NCI-H2171 (cell line): ENCODE results near the gene PAQR3.

ENCODE experiments used
- DNase-seq: peaks from one replicate; lab custom pipeline; 2025; lab: John Stamatoyannopoulos, UW

Gene PAQR3, protein sequence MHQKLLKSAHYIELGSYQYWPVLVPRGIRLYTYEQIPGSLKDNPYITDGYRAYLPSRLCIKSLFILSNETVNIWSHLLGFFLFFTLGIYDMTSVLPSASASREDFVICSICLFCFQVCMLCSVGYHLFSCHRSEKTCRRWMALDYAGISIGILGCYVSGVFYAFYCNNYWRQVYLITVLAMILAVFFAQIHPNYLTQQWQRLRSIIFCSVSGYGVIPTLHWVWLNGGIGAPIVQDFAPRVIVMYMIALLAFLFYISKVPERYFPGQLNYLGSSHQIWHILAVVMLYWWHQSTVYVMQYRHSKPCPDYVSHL

DNA sequence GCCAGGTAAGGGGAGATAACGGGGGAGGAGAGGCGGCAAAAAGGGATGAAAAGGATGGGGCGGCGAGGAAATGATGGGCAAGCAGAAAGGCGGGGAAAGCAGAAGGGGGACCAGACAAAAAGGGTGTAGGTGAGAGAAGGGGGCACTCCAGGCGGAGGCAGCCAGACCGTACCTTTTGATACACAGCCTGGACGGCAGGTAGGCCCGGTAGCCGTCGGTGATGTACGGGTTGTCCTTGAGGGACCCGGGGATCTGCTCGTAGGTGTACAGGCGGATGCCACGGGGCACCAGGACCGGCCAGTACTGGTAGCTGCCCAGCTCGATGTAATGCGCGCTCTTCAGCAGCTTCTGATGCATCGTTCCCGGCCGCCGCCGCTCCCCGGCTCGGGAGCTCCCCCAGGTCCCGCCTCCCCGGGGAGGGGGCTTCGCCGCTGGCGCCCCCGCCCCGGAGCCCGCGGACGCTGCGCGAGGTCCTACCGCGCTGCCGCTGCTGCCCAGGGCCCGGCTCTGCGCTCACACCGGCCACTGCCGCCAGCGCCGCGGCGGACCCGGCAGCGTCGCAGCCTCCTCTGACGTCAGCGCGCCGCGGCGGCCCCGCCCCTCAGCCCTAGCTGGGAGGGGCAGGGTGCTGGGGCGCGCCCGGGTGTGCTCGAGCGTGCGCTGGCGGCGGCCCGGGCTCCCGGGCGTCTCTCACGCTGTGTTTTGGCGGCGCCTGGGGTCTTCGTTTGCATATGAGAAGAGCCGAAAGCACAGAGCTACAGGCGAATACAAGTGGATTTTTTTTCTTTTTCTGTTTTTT lies at the start of gene PAQR3:
PAQR3 (minus strand) TSS at position 571 of the 799 bp plus-strand sequence; CDS start at position 357, 214 bp downstream.
- DNase-seq = peak; percentile 66

DNA sequence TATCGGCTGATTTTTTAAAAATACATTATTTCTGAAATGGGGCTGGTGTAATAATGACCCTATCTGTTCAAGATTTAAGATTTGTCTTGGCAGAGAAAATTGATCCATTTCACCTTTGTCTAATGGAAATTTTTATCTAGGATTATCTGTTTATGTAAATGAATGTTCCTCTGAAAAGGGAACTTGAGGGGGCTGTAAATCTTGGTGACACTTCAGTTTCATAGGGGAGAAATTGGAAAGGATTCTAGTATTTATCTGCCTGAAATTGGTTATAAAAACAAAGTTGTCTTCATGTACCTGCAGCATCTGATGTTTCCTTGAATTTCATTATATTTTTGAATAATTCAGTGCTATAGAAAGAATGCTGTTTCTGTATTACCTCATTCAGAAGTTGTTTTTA lies 48.4 kb upstream of the PAQR3 start:
- DNase-seq = no peak

DNA sequence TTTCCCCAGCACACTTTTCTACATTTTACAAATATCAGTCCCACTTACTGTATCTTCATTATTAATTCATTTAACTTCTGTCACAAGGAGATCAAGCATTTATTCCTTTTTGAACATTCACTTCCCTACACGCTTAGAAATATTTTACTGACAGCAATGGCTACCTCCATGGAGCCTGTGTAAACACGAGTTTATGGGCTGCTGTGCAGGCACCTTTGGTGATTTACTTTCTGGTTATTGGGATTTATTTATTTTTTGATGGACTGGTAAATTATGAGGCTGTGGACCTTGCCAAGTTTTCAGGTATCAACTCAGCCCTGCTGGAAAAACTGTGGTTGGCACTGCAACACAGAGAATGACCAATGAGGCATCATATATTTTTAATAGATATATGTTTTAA lies 45.4 kb upstream of the PAQR3 start:
- DNase-seq = no peak

DNA sequence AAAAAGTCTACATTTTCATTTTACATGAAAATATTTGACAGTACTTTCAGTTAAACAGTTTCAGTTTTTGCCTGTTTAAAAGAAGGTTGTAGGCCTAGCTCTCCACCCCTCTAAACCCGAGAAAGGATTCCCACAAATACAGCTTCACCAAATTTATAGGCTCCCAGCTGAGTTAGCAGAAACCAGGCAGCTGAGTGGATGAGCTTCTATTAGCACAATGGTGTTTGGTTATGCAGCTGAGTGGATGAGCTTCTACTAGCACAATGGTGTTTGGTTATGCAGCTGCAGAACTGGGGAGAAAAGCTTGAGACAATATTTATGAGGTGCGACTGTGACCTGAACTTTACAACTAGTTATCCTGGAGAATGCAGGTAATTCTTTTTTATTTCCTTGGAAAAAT lies 36.6 kb upstream of the PAQR3 start:
- no peak for DNase-seq

DNA sequence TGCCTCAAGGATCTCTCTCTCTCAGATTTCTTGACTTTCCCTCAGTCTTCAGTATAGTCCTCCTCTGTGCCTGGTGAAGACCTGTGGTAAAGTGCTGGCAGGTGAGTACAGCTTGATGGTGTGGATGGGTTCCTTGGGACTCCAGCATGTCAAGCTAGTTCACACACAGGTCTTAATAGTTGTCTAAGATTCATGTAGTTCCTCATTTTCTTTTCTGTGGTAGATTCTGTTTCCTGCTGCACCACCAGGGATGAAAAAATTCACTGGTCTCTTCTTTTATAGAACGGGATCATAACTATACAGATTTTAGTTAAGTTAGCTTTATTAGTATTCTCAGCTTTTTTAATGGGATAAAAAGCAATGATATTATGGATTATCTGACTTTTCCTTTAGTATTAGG lies 32.5 kb upstream of the PAQR3 start:
- no peak for DNase-seq

DNA sequence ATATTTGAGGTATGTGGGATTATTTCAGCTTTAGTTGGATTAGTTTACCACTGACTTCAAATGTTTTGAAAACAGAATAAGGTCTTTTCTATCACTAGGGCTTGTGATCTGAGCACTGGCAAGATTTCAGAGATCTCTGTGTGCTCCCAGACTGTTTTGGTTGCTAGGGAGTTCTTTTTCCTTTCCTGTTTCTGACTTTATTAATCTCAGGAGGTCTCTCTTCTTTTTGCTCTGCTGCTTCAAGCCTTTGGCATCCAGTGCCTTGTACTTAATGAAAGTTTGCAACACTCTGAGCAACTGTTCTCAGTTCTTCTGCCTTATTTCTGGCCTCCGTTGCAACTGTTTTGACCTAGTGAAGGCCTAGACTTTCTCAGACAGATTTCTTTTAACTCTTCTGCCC lies 32.1 kb upstream of the PAQR3 start:
- no peak for DNase-seq

DNA sequence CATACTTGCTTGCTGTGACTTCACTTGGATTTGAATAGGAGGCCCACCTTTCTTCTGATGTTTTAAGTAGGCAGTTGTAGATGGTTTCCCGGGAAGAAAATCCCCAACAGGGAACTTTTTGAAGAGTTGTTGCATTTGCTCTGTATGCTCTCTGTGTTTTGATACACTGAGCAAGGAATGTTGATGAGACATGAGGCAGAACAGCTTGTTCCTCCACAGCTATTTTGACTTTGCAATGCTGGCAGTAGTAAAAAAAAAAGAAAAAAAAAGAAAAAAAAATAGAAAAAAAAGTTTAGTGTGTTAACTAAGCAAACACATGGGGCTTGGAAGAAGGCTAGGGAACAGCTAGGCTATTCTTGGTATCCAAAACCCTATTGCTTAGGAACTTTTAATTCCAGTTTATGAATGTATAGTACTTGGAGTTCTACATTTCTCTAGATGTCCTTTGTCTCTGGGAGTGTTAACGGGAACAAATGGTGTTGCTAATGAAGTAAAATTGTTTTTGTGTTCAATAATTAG lies 23.4 kb upstream of the PAQR3 start:
- DNase-seq = no peak

DNA sequence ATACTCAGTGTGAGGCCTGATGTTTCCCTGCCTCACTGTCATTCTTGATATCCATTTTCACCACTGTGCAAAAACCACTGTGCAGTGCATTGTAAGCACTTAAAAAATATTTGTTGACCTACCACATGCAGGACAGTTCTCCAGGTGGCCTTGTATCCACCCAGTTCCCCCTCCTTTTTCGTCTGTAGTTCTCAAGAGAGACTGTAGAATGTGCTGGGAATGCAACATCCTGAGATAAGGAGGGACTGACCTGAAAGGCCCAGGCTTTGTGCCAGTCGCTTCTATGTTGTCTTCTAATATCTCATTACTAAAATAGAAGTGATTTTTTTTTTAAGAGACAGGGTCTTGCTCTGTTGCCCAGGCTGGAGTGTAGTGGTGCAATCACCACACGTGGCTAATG lies 21.7 kb upstream of the PAQR3 start:
- DNase-seq = no peak

DNA sequence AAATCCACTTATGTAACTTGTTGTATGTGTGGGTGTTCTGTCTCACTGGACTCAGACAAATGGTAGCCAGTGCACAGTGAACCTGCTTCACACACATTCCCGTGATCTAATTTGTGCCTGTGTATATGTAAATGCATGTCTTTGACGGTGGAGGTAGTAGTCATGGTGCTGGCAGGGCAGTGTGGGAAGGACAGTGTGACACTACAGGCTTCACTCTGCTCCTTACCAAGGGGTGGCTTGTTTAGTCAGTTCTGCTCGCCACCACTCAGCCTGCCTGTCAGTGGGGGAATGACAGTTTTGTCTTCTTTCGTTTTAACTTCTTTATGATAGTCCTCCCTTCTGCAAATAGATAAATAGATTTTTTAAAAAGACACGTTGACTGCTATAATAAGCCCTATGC lies 17.7 kb upstream of the PAQR3 start:
- no peak for DNase-seq

DNA sequence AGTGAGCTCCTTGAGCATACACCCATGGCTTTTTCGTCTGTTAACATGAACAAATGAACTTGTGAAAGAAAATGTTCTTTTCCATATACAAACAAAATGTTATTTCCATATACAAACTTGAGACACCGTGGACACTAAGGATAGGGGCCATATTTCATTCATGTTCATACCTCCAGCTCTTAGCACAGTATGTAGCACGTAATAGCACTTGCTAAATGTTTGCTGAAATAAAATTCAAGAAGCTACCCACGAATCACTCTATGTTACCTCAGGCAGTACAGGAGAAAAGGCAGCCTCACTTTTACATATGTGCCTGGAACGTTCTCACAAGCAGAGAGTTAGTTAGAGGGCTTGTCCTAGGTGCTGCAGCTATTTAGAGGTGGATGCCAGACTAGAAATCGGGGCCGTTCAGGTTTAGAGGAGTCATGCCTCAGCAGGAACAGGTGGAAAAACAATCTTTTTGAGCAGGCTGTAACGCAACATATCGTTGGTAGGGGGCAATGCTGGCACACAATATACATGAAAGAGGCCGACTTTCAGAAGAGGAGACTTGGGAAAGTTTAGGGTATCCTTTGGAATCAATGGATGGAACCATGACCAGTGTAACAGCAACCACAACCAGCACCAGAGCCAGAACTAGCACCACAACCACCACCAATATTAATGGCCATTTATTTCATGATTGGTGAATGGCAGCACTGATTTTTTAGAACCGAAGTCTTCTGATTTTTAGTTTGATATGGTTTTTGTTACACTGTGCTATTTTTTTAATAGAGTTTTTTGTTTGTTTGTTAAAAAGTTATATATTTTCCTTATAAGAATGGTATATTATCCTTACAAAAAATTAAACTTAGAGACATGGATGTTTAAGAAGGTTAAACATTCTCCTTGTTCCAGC lies 14.8 kb upstream of the PAQR3 start:
- DNase-seq = peak; percentile 49

DNA sequence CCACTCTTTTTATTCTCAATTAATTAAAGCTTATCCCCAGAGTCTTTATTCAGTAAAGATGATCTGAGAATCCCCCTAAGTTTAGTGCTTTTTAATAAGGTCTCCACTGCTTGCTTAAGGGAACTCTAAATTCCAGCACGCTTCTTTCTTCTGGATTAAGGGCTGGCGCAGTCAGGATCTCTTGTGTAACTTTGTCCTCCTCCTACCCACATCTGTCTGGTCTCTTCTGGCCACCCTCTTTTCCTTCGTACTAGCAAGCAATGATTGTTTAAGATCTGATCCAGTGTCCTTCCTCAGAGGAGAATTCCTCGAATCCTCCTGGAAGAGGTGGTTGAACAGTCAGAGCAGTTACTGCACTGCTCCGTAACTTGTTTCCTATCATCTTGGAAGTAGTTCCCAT lies 14.0 kb upstream of the PAQR3 start:
- DNase-seq = no peak

DNA sequence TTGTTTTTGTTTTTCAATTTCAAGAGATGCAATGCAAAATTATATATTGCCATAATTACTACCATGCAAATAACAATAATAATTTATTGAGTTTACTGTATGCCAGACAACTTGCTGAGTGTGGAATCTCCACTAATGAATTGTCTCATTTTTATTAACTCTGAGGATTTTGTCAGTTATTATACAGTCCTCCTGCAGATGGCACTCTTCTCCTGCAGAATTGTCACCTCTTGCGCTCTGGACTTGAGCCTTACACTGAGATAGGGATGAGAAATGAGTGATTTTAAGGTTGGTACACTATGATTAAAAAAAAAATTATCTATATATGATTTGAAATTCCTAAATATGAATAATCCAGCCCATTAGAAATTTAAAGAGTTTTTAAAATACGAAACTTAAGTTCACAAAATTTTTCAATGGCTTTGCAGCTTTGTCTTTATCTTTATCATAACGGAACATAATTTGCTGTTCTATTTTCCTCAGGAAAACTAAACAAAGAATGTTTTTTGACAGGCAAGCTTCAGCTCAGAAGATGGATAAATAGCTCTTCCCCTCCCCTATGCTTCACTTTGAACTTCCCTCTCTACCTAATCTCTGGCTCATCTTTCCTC lies 12.7 kb upstream of the PAQR3 start:
- DNase-seq = no peak

DNA sequence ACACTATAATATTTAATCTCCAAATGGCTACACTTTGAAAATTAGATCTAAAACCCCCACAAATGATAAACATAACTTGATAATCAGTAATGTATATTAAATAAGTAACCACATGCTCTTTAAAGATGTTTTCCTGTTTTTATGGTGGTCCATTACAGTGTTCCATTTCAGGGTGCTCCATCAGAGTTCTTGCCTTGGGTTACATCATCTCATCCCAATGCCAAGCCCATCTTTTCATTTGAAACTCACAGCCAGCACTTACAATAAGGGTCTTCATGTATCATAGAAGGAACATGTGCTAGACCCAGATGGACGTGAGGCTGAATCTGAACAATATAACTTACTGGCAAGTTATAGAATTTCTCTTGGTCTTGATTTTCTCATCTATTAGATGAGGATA lies 10.5 kb upstream of the PAQR3 start:
- no peak for DNase-seq

DNA sequence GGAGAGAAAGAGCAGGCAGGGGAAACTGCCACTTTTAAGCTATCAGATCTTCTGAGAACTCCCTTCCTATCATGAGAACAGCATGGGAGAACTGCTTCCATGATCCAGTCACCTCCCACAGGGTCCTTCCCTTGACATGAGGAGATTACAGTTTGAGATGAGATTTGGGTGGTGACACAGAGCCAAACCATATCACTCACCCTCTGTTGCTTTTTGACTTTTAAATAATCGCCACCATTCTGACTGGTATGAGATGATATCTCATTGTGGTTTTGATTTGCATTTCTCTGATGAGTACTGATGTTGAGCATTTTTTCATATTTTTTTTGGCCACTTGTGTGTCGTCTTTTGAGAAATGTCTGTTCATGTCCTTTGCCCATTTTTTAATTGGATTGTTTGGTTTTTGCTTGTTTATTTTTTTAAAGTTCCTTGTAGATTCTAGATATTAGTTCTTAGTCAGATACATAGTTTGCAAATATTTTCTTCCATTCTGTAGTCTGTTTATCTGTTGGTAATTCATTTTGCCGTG lies 6.5 kb upstream of the PAQR3 start:
- DNase-seq = no peak

DNA sequence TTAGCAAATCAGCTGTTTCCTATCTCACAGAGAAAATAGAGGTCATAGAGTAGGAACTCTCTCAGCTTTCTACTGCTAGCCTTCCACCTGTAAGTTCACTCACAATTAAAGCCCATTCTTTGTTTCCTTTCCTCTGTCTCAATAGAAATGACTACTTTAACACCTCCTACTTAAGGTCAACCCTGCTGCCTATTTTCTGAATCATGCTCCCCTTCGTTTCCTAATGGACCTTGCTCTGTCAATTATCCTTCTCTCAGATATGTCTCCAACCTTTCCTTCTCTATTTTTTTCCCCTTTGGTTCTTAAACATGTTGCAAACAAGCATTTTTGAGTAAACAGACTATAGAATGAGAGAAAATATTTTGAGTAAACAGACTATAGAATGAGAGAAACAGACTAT lies 5.1 kb upstream of the PAQR3 start:
- no peak for DNase-seq

DNA sequence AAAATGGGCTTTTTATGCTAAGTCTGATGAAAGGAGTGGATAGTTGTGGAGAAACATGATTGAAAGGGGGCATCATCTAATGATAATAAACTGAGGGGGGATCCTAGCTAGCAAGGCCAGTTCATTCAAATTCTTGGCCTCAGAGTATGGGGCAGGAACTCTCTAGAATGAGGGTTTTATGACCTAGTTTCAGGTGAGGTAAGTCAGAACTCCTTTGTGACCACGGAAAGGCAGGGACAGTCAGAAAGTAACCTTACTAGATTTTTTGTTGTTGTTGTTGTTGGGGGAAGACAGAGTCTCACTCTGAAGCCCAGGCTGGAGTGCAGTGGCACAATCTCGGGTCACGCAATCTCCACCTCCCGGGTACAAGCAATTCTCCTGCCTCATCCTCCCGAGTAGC lies 1.5 kb upstream of the PAQR3 start:
- no peak for DNase-seq

DNA sequence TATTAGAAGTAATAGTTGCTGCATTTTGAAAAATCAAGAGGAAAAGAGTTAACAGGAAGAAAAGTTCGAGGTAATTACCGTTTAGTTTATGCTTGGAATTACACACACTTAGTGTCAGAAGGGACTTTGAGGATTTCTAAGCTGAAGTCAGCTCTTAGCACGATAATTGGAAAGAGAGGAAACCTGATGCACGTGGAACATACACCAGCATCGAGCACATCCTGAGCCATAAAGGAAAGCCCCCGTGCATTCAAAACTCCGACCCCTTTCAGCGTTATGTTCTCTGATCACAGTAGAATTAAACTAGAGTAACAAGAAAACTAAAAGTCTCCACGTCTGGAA lies 400 bp upstream of the PAQR3 start:
- DNase-seq = no peak

DNA sequence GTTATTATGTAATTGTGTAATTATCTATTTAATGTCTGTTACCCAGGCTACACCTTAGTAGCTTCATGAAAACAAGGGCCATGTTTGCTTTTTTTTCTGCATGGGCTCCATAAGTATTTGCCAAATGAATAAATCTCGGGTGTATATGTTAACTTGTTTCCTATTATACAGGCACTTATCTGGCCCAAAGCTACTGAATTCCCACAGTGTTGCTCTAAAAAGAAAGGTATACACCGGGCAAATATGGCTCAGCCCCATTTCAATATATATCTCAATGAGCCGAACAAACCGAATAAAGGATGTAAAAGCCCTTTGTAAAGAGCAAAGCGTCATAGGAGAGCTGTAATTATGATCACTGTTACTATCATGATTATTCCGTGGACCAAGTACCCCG lies 767 bp downstream of the PAQR3 start:
- DNase-seq = no peak

DNA sequence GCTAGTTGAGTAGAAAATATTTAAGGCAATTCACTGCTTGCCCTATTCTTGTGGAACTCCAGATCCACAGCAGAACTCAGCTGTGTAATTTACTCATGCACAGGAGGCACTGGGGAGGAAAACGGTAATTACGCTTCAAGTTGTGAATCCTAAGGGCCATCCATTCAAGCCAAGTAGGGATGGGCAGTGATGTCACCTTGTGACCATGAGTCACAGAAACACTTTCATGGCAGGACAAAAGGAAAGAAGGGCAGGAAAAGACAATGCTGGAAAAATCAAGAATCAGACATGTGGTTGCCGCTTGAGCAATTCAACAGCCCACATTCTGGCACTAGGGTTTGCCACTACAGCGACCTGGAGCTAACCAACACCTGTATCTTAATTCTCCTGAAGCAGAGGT lies 1.4 kb downstream of the PAQR3 start:
- no peak for DNase-seq

DNA sequence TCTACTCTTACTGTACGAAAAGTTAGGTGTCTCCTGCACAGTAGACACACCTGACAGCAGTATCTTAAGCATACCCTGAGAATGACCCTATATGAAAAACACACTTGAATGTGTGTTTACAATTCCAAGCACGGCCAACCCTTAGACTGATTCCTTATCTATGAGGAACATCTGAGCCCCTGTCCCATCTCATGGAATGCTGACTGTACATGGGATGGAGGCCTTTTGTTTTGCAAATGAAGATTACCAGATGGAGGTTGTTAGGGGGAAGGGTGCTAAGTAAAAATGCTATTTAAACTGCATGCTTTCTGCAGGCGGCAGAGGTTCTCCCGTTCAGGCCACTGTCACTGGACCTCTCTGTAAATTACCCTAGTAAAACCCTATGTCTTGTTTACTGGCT lies 2.2 kb downstream of the PAQR3 start:
- no peak for DNase-seq

DNA sequence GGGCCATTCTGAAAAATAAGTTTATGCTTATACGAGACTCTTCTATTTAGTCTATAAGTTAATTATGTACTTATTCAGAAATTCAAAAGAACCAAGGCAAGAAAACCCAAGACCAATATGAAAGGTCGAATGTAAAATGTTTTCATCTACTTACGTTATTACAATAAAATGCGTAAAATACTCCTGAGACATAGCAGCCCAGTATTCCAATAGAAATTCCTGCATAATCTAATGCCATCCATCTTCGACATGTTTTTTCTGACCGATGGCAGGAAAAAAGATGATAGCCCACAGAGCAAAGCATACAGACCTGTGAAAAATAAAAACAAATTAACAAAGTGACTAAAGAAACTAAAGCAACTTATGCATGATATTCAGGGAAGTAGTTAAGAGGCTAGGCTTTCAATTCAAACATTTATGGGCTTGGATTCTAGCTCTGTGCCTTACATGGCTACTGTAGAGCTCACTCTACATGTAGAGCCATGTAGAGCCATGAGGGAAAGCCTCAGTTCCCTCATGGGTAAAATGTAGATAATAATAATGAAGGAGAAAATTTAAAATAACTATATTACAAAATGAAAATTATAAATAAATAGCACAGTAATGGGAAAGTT lies 9.1 kb downstream of the PAQR3 start:
- DNase-seq = no peak
